Liver (tissue), 3 donors: ENCODE measurements around the gene CBFA2T3.

Experiments used
- ATF3 ChIP-seq: IDR thresholded peaks from 2 replicates; pipeline ENCODE4 v1.6.1; 2016; ENCODE audit warnings: antibody characterized with exemption
- CTCF ChIP-seq: fragments of 150-350 bp; IDR thresholded peaks from 2 replicates; pipeline ENCODE4 v1.5.1; 2017; ENCODE audit warnings: improper control_type of control experiment, low read depth, low read length; ENCODE audit not compliant: missing input control
- EGR1 ChIP-seq, 2 donors: IDR thresholded peaks; 2 replicates each; pipeline ENCODE4 v1.6.1; 2016 to 2018; ENCODE audit warnings: antibody characterized with exemption in 2 of 2, low read depth in 2 of 2
- GABPA ChIP-seq, 2 donors: IDR thresholded peaks in 1 of 2; conservative IDR thresholded peaks in 1 of 2; 2 replicates each; pipeline ENCODE4 v1.6.1; 2016; ENCODE audit warnings: antibody characterized with exemption in 2 of 2, mild to moderate bottlenecking in 1 of 2, moderate library complexity in 1 of 2
- RAD21 ChIP-seq, 2 donors: IDR thresholded peaks; 2 replicates each; pipeline ENCODE4 v1.6.1; 2016; ENCODE audit warnings: antibody characterized with exemption in 2 of 2, mild to moderate bottlenecking in 2 of 2
- REST ChIP-seq: IDR thresholded peaks from 2 replicates; pipeline ENCODE4 v1.6.1; 2016; ENCODE audit warnings: antibody characterized with exemption, mild to moderate bottlenecking
- TAF1 ChIP-seq: conservative IDR thresholded peaks from 2 replicates; pipeline ENCODE4 v1.6.1; 2016; ENCODE audit warnings: antibody characterized with exemption, mild to moderate bottlenecking
- donor health status: healthy.
- donor health status: healthy.

GRCh38 chr16:88923926-88924833 is 52.8 kb downstream of the CBFA2T3 start:
- no peak for TF ChIP-seq CTCF
- TF ChIP-seq GABPA (IDR thresholded peaks at IDR 0.05 in 1 of 2, conservative IDR thresholded peaks at IDR 0.05 in 1 of 2): no peak
- no peak for TF ChIP-seq ATF3
- no peak for TF ChIP-seq EGR1 (IDR thresholded peaks at IDR 0.05; ENCODE audit: low read depth in 2 of 2)
- no peak for TF ChIP-seq RAD21 (IDR thresholded peaks at IDR 0.05)
- no peak for TF ChIP-seq TAF1
- no peak for TF ChIP-seq REST
